ENCODE results near the gene LIPA.

Gene LIPA

DNA sequence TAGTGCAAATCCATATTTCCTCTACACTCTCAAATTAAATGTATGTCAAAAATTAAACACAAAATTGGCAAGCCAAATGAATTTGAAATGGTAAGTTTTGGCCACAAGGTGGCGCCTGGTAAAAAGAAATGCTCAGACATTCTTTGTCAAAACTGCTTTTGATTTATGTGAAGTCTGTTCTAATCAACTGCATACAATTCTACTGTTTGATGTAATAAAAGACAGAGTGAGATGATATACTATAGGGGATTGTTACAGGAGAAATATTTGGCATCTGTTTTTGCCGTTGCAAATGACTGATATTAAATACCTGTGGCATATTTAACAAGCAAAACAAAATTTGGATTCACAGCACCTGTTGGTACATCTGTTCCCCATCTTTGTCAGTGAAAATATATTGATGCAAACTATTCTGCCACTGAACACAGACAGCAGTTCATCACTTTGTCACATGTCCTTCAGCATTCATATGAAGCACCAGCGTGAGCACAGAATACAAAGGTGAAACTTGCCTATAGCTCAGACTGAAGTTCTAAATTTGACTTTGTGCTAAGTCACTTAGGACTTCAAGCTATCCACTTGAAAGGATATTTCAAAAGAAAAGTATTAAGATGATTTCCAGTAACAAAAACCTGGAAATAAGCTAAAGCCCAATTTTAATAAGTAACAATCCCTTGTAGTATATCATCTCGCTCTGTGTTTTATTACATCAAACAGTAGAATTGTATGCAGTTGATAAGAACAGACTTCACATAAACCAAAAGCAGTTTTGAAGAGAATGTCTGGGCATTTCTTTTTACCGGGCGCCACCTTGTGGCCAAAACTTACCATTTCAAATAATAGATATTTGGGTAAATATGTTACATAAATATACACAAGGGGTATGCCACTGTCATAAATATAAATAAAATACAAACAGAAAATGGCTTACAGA, 34.3 kb downstream of the LIPA start:
- in situ Hi-C loops (cut with HindIII; ENCODE audit: low pct_ligation_motif_present, low sequenced_read_pairs): loop anchor here (25.0 kb wide), 1 partner anchor 205 kb away; no protein-coding TSS in a partner anchor
- TF ChIP-seq, protein P1, sequence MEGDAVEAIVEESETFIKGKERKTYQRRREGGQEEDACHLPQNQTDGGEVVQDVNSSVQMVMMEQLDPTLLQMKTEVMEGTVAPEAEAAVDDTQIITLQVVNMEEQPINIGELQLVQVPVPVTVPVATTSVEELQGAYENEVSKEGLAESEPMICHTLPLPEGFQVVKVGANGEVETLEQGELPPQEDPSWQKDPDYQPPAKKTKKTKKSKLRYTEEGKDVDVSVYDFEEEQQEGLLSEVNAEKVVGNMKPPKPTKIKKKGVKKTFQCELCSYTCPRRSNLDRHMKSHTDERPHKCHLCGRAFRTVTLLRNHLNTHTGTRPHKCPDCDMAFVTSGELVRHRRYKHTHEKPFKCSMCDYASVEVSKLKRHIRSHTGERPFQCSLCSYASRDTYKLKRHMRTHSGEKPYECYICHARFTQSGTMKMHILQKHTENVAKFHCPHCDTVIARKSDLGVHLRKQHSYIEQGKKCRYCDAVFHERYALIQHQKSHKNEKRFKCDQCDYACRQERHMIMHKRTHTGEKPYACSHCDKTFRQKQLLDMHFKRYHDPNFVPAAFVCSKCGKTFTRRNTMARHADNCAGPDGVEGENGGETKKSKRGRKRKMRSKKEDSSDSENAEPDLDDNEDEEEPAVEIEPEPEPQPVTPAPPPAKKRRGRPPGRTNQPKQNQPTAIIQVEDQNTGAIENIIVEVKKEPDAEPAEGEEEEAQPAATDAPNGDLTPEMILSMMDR (IDR thresholded peaks at IDR 0.05; ENCODE audit: low read depth, low read length, missing control alignments): peak; percentile 66
- Histone ChIP-seq H3K27me3 (replicated peaks) (no peaks in the 10 kb centered on the region), H3K4me3 (ENCODE audit: low read depth, low read length) (no peak overlapping the region), H3K27ac (no peak overlapping the region), H3K36me3 (replicated peaks) (no peaks in the 10 kb centered on the region)
- peak; percentile 68 for DNase-seq

DNA sequence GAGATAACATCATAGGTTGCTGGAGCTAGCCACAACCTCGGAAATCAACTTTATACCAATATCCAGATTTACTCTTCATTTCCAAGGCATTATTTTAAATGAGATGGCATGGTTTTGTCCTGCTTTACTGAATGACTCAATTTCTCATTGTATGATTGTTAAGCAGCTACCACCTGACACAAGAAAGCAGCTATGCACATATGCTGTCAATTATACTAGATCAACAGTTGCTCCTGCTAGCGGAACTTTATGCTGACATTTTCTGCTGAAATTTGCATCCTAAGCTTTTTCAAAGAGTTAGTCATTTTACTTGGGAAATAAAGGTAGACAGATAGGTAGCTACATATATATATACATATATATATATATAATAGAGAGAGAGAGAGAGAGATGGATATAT, 35.5 kb downstream of the LIPA start:
- in situ Hi-C loops (cut with HindIII; ENCODE audit: low pct_ligation_motif_present, low sequenced_read_pairs): loop anchor here (25.0 kb wide), 1 partner anchor 204 kb away; no protein-coding TSS in a partner anchor
- no peaks in the 10 kb centered on the region for H3K27me3 ChIP-seq (replicated peaks)

DNA sequence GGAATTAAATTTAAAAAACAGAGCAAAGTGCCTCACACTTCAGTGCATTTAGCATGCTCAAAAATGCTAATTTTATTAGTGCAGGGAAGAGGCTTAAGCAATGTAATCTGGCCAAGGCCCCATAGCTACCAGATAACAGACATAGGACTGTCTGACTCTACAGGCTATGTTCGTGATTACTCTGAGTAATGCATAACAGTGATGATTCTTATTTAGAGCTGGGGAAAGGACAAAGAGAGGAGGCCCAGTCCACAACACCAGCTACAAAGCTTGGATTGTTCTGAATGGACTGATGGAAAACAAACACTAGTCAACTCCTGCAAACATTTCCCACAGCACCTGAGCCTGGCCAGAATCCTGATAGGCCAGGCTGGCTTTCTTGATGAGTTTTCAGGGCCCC, 36.1 kb downstream of the LIPA start:
- TF ChIP-seq, protein P1 (IDR thresholded peaks at IDR 0.05; ENCODE audit: low read depth, low read length, missing control alignments): no peak
- H3K36me3 ChIP-seq (replicated peaks): no peaks in the 10 kb centered on the region
- DNase-seq: no peak
- in situ Hi-C loops (cut with HindIII; ENCODE audit: low pct_ligation_motif_present, low sequenced_read_pairs): loop anchor here (25.0 kb wide), 1 partner anchor 203 kb away; no protein-coding TSS in a partner anchor
- no peak overlapping the region for H3K27ac ChIP-seq
- no peak overlapping the region for H3K4me3 ChIP-seq (ENCODE audit: low read depth, low read length)
- H3K27me3 ChIP-seq (replicated peaks): no peaks in the 10 kb centered on the region

More for the DNA sequence above, 35.5 kb downstream of the LIPA start:
- TF ChIP-seq, protein P1 (IDR thresholded peaks at IDR 0.05; ENCODE audit: low read depth, low read length, missing control alignments): no peak
- no peak for DNase-seq
- Histone ChIP-seq H3K4me3 (ENCODE audit: low read depth, low read length) (no peak overlapping the region), H3K27ac (no peak overlapping the region), H3K36me3 (replicated peaks) (no peaks in the 10 kb centered on the region)

DNA sequence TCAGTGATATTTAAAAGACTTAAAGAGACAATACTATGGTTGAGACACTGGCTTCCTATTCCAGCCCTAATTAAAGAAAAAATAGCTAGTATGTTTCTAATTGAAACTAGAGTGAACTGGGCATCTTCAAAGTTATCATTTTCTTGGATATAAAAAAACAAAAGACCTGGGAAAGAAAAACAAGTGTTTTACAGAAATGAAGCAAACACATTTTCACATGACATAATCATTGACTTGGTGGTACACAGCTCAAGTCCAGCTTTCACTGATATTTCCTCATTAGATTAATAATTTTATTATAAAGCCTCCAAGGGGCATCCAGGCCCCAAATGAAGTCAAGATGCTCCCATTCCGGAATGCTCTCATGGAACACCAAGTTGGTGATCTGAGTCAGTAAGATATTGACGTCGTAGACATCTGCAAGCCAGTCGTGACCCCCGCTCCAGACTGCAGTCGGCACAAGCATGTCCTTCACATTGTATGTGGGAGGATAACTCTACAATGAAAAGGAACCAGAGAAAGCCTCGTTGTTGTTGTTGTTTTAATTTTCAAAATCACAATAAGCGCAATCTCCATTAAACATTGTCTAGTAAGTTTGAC, 36.9 kb downstream of the LIPA start:
- H3K4me3 ChIP-seq (ENCODE audit: low read depth, low read length): no peak overlapping the region
- DNase-seq: no peak
- in situ Hi-C loops (cut with HindIII; ENCODE audit: low pct_ligation_motif_present, low sequenced_read_pairs): loop anchor here (25.0 kb wide), 1 partner anchor 202 kb away; no protein-coding TSS in a partner anchor

DNA sequence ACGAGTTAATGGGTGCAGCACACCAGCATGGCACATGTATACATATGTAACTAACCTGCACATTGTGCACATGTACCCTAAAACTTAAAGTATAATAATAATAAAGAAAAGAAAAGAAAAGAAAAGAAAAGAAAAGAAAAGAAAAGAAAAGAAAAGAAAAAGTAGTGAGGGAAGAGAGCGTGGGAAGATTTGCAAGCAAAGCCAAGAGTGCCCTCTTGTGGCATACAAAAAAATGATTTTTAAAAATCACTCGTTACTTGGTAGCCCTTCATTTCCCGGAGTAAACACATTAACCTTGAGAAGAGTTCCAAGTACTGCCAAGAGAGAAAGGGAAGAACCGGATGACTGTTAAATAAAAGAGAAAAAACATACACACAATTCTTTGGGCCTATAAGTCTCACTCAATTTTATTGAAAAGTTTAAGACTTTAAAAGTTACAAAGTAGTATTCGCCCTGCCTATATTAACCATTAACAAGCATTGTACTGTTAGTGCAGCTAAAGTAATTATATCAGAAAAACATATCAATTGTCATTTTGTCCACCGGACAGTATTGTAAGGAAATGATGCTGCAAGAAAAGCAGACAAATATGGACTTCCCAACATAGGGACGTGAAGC, 38.3 kb downstream of the LIPA start:
- in situ Hi-C loops (cut with HindIII; ENCODE audit: low pct_ligation_motif_present, low sequenced_read_pairs): loop anchor here (25.0 kb wide), 1 partner anchor 201 kb away; no protein-coding TSS in a partner anchor
- H3K36me3 ChIP-seq (replicated peaks): no peaks in the 10 kb centered on the region
- H3K4me3 ChIP-seq (ENCODE audit: low read depth, low read length): no peak overlapping the region
- H3K27ac ChIP-seq: no peak overlapping the region
- no peak for DNase-seq
- TF ChIP-seq, protein P1 (IDR thresholded peaks at IDR 0.05; ENCODE audit: low read depth, low read length, missing control alignments): peak; percentile 60
- H3K27me3 ChIP-seq (replicated peaks): no peaks in the 10 kb centered on the region

More for the DNA sequence above, 36.9 kb downstream of the LIPA start:
- Histone ChIP-seq H3K36me3 (replicated peaks) (no peaks in the 10 kb centered on the region), H3K27ac (no peak overlapping the region), H3K27me3 (replicated peaks) (no peaks in the 10 kb centered on the region)
- TF ChIP-seq, protein P1 (IDR thresholded peaks at IDR 0.05; ENCODE audit: low read depth, low read length, missing control alignments): no peak

Data from brain microvascular endothelial cell (primary cell).